HG03175 (cell line): ENCODE measurements around the gene DMRTC1.
"Not testable (repeated sequence)": the region's sequence is repeated elsewhere in the genome, so short reads cannot be mapped to it uniquely, and the experiment has no call there.

ENCODE experiments used
- ATAC-seq: cut with Tn5 transposase; IDR thresholded peaks from one replicate; pipeline ENCODE4 v1.9.1; 2021; ENCODE audit warnings: mild to moderate bottlenecking, moderate library complexity; ENCODE audit not compliant: unreplicated experiment

Gene DMRTC1

GRCh38 chrX:72943819-72944169 lies at the start of gene DMRTC1:
DMRTC1 (minus strand) TSS chrX:72943837; CDS start chrX:72875694, 68,143 bp downstream.
- peak; percentile 83 for ATAC-seq

DNA sequence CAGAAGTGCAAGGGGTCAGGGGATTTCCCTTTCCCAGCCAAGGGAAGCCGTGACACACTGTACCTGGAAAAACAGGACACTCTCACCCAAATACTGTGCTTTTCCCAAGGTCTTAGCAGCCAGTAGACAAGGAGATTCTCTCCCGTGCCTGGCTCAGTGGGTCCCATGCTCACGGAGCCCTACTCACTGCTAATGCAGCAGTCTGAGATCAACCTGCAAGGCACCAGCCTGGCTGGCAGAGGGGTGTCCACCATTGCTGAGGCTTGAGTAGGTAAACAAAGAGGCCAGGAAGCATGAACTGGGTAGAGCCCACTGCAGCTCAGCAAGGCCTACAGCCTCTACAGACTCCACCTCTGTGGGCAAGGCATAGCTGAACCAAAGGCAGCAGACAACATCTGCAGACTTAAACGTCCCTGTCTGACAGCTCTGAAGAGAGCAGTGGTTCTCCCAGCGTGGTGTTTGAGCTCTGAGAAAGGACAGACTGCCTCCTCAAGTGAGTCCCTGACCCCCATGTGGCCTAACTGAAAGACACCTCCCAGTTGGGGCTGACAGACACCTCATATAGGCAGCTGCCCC lies 37.3 kb upstream of the DMRTC1 start:
- not testable (repeated sequence) for ATAC-seq

GRCh38 chrX:72974885-72975284 lies 31.2 kb upstream of the DMRTC1 start:
- not testable (repeated sequence) for ATAC-seq

GRCh38 chrX:72971859-72972258 lies 28.2 kb upstream of the DMRTC1 start:
- not testable (repeated sequence) for ATAC-seq

DNA sequence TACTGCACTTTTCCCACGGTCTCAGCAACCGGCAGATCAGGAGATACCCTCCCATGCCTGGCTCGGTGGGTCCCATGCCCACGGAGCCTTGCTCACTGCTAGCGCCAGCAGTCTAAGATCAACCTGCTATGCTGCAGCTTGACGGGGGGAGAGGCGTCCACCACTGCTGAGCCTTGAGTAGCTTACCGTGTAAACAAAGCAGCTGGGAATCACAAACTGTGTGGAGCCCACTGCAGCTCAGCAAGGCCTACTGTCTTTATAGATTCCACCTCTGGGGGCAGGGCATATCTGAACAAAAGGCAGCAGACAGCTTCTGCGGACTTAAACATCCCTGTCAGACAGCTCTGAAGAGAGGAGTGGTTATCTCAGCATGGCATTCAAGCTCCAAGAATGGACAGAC lies 16.3 kb upstream of the DMRTC1 start:
- ATAC-seq = not testable (repeated sequence)

GRCh38 chrX:72943035-72943818 lies 410 bp downstream of the DMRTC1 start:
- peak; percentile 70 for ATAC-seq

DNA sequence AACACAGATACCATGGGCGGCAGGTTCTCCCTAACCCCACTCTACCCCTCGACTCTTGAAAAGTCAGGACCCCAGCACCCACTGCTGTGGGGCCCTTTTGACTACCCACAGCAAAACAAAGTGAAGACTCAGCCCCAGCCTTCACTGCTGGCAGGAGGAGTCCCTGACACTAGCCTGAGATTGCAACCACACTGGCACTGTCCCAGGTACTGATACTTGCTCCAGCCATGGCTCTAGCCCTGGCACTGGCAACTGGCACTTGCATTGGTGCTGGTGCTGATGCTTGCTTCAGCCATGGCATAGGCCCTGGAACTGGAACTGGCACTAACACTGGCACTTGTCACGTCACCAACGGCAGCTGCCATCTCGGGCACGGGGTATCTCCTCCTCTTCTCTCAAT lies 1.4 kb downstream of the DMRTC1 start:
- not testable (repeated sequence) for ATAC-seq

GRCh38 chrX:72937906-72938305 lies 5.7 kb downstream of the DMRTC1 start, which contains the start of gene FAM236A:
FAM236A (plus strand) TSS chrX:72938206; CDS start chrX:72938263, 57 bp downstream.
- not testable (repeated sequence) for ATAC-seq

DNA sequence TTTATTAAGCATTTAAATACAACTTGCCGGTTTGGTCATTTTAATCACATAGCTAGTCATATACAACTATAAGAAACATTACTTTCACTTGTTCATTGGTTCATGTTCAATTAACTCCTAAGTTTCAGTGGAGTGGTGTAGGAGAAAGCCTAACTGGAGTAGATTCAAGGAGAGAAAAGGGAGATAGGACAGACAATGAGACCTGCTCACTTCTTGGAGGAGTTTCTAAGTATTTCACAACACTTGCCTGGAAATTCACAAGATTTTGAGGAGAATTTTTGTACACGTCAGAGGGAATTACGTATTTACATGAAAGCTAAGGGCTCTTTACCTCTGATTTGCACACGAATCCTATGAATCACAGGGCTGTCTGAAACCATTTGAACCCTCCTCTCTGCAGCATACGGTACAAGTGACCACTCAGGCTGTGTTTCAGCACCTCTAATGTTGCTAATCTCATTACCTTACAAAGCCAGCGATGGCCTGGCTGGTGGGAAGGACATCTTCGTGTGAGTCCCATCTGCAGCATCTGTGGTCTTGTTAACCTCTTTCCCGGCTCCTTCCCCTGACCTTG lies 6.7 kb downstream of the DMRTC1 start:
- ATAC-seq = not testable (repeated sequence)

GRCh38 chrX:72936455-72936854 lies 7.2 kb downstream of the DMRTC1 start:
- not testable (repeated sequence) for ATAC-seq

DNA sequence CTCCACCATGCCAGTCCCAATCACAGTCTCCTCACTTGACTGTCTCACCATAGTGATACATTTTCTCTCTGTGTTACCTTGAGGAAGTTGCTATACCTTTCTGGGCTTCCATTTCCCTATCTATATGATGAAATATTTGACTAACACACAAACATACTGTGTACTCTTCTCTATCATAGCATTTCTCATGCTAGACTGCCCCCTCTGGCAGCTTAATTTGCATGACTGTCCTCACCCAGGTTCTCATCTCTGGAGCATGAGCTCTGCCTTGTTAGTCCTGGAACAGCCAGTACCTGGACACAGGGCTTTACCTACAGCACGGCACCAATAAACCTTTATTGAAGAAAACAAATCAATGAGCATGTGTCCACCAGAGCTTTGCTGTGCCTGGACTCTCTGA lies 11.4 kb downstream of the DMRTC1 start:
- ATAC-seq = not testable (repeated sequence)

DNA sequence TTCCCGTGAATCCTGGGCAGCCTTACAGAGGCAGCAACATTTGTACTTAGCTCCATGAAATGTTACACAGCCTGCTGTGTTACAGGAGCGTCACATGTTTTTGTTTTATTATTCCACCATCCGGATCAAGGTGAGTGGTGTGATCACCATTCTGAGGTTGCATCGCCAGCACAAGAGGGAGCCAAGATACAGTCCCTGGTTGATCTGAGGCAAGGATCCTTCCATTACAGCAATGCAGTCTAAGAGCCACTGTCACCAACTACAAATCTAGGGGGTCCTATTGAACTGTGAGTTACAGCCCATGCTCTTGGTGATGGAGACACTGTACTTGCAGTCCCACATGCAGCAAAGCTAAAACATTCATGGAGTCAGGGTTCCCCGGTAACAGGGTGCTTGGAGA lies 27.5 kb downstream of the DMRTC1 start:
- ATAC-seq = not testable (repeated sequence)

GRCh38 chrX:72912315-72912714 lies 31.3 kb downstream of the DMRTC1 start, which contains the start of gene FAM236C:
FAM236C (plus strand) TSS chrX:72912615; CDS start chrX:72912715, 100 bp downstream.
- not testable (repeated sequence) for ATAC-seq

- ATAC-seq = not testable (repeated sequence)
Observed at GRCh38 chrX:72889740-72890139, 53.9 kb downstream of the DMRTC1 start.

DNA sequence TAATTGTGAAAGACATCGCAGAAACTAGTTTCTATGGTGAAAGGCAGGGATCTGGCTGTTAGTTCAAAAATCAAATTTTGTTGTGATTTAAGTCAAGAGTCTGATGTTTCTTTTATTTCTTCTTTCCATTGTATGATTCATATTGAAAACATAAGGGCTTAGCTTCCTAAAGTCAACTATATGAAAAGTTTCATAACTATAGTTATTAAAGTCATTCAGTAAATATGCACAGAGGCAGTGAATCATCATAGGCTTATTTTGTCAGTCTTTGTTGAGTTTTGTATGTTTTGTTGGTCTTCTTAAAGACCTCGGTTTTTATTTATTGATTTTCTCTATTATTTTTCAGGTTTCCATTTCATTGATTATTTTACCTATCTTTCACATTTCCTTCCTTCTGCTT lies 60.7 kb downstream of the DMRTC1 start:
- ATAC-seq = not testable (repeated sequence)

- not testable (repeated sequence) for ATAC-seq
Observed at GRCh38 chrX:72837532-72837931, 106.1 kb downstream of the DMRTC1 start.

- ATAC-seq = not testable (repeated sequence)
Observed at GRCh38 chrX:72830701-72831100, 112.9 kb downstream of the DMRTC1 start.
